ENCODE measurements around the gene FAM72C.
A peak's percentile ranks its signal among the peaks of the same experiment; 100 is the strongest.
"Not testable (repeated sequence)": the region's sequence is repeated elsewhere in the genome, so short reads cannot be mapped to it uniquely, and the experiment has no call there.

Gene FAM72C

DNA sequence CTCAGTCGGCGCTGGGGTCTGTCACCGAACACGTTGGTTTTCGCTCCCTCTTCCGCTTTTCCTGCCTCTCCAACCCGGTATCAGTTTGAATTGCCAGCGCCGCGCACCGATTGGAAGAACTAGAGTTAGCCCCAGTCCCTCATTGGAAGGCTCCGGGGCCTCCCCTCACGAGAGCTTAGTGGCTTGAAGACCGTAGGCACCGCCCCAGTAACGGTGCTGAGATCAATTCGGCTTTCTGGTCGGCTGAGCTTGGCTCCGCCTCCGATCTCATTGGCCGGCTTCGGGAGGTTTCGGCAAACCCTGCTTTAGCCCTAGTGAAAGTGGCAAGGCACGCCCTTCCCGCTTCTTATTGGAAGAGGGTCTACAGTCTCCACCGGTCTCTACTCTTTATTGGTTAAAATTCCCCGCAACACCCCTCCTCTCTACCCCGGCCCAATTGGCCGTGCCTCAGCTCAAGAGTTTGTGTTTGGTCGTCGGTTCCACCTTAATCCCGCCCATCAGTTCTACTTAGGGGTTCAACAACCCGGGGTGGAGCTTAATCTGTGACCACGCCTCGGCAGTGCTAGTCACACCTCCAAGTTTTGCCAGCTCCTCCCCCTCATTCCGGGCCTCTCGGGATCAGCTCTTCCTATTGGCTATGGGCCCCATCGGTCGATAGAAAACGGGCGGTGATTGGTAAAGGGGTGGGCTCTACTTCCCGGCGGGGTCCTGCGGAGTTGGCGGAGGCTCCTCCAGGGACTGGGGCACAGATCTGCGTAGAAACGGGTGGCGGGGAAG lies at the start of gene FAM72C:
Gene FAM72C, minus strand, starts transcription at position 63 of the 777 bp plus-strand sequence. CDS start 845 bp downstream, outside the sequence.
- not testable (repeated sequence) for DNase-seq

DNA sequence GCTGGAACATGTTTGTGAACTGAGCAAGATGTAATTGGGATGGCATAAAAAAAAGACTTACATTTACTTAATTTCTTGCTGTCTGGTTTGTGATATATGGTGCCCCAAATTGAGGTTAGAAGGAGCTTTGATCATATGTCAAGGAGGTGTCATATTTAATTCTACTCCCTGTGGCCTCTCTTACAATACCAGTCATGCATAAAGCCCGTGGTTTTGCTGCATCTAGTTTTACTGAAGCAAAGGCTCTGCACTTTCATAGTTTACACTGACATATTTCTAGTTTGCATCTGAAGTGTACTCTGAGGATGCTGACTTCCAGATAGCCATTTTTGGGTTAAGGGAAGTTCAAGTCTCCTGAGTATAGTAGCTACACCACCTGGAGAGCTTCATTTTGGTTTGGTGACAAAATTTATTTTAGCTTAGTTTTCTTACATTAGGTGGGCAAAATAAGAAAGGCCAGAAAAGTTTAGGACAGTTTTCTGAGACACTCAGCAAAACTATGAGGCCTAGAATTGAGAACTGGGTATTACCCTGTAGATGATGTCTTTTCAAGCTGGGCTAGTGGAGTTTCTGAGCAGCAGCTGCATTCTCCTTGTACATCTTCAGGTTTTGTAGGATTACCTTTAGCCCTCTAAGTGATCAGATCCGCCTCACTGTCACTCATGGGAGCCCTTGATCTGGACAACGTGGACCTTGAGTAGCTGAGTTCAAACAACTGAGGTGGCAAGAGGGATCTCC lies 48.4 kb upstream of the FAM72C start:
- not testable (repeated sequence) for DNase-seq

DNA sequence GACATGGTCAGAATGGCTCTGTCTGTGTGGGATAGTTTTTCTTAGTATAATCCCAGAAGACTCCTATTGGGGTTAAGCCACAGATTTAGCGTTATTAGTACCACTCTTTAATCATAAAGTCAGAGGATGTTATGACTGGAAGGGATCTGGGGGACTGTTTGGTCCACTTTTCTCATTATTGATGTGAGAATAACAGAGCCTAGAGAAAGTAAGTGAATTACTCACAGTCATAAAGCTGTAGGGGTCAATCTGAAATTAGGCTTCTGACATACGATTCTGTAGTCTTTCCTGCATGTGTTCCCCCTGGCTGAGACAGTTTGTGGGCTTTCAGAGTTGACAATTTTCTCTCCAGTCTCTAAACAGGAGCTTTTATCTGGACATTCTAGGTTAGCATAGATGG lies 47.3 kb upstream of the FAM72C start:
- DNase-seq: not testable (repeated sequence)

DNA sequence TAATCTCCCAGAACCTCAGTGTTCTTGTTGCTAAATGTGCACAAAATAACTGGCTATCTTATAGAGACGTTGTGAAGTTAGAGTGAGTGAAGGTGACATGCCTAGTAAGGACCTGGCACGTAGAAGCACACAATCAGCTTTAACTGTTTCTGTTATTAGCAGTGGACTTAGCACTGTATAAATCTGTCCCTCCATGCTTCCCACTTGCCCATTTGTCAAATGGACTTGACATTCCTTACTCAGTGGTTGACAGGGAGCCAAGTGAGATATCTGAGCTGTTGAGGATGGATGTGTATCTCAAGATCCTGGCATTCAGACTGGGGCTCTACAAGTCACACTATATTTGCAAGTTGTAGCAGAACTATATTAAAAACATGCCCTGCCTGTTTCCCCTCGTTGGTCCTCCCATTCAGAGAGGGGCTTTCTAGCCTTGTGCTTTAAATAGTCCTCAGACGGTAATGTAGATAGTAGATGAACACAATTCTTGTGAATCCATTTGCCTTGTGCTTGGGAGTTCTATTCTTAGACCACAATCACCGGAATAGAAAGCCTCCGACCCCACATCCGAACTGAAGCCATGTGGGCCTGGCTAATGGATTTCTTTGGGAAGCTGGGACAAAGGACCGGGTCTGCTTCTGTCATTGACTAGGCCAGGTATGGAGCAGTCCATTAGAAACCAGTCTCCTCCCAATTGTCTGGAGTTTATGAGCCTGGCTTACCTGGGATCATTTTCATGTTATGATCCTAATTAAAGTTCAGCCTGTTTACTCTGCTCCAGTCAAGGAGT lies 43.6 kb upstream of the FAM72C start:
- not testable (repeated sequence) for DNase-seq

DNA sequence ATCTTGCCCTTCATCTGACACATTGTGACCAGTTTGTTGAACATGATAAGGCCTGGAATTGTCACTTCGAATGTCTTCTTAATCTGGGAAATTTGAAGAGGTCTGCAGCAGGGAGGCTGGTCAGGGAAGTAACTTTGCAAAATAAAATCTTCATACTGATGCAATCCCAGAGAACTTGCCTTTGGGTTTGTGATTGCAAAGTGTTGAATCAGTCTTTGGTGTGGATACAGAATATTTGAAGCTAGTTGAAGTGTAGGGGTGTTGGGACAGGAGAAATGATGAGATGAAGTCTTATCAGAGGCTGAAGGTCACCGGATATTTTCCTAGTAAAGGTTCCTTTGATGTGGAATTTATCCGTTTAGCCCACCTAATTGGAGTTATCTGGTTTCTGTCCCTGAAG lies 42.7 kb upstream of the FAM72C start:
- not testable (repeated sequence) for DNase-seq

DNA sequence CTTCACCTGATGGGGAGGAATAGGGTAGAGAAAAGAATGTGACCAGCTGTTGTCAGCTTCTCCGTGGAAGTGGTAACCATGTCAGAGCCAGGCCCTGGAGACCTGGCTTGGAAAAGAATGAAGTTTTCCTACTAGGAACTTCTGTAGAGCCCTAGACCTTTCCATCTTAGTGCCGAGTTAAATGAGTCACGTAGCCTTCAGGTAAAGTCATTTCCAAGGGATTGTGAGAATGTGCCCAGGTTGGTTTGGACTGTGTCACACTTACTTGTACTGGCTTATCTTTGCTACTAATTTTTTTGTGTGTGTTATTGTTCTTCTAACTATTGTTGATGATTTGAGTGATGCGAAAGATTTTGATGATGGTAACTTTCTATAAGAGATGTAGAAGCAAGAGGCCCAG lies 42.3 kb upstream of the FAM72C start:
- DNase-seq: not testable (repeated sequence)

DNA sequence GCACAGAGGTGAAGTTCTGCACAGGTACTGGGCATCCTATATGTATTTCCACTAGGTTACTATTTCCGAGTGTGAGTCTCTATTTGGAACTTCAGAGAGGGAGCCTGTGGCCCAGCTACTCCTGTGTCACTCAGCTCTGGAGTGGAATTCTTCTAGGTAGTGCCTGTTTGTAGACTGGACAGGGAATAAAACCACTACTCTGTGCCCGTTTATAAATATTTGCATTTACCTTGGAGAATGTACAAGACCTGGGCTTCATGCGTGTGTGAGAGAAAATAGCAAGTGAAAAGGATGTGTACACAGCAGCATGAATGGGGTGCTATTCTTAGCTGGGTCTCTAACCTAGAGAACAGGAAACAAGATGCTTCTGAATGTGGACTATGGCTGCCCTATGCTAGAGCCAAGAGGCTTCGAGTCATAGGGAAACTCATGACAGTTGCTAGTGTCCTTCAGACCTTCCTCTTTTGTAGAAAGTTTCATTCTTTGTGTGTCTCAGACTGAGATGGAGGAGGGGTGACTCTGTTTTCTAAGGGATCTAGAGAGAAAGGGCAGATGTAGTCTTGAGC lies 40.5 kb upstream of the FAM72C start:
- not testable (repeated sequence) for DNase-seq

DNA sequence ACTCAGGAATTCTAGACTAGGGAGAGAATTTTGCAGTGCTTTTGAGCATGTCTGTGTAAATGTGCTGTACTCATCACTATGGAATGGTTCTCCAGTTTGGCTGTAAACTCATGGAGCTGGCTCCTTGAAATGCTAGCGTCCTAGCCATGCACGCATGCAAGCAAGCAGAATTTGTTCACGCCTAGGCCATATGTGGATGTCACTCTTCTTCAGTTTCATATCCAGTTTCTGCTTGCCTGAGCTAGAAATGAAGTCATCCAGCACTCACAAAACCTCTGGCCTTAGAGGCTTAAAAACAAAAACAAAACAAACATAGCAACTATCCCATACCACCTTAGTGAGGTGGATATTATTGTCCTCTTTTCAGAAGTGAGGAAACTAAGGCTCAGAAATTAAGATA lies 37.6 kb upstream of the FAM72C start:
- DNase-seq: not testable (repeated sequence)

DNA sequence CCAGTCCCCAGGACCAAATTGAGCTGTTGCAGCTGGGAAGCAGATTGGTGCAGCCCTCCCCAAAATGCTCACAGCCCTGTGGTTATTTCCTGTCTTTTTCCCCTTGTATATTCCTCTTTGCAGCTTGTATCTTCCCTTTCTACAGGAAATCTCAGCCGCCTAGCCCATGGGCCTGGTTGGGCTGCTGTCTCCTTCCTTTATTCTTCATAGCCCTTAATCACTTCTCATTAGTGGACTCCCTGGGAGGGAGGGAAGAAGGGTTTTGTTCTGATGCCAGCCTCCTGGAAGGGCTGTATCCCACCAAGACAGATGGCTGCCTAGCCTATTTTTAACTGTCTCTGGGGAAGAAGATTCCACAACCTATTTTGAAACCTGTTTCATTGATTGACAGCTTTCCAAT lies 32.5 kb upstream of the FAM72C start:
- not testable (repeated sequence) for DNase-seq

DNA sequence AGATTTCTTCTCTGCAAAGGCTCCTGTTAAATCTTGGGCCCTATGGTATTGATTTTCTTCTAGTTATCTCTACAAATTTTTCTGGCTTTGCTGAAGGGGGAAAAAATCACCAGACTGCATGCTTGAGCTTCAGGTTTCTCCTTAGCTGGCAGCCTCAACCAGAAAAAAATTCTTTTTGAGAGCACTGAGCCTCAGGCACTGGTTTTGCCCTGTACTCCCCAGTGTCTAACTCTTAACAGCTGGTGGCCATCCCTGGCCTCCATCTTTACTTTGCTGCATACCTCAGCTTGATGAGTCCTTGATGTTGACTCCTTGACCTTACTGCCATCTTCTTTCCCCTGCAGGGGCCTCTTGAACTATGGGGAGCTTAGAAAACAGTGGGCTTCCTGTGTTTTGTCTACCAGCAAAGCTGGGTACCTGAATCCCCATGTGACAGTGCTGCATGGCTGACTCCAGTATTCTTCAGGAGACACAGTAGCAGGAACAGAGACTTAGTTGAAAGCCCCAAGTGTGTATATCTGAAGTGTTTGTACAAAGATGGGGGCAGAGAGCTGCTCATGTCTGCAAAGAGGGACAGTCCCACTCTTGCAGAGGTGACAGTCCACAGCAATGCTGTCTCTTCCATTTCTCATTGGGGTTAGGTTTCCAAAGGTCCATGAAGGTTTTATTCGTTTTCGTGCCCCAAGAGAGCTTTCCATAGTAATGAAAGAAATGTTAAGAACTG lies 31.7 kb upstream of the FAM72C start:
- not testable (repeated sequence) for DNase-seq

DNA sequence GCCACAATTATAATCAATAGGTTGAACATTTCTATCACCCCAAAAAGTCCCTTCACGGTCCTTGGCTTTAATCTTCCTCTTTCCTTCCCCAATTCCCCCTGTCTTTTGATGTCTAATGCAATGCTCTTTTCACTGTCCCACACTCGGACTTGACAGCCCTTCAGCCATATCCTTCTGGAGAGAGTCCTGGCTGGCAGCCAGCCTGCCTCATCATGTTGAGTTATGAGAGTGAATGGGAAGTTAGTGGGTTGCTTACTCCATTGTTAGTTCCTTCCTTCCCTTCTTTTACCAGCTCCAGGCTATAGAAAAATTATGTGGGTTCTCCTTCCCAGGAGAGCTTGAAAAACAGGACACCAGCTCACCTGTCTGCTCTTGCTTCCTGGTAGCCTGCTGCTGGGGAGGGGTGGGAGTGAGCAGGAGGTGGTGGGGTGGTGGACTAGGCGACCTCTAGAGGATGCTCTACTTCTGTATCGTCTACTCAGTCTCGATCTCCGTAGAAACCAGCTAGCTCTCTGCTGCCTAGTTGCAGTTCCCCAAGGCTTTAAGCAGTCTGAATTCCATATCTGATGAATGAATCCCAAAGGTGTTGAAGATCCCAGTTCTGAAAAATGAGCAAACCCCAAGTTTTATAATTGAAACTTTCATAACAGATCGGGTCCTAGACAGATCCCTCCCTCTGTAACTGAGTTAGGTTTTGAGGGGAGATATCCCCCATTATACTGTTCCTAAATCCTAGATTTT lies 30.5 kb upstream of the FAM72C start:
- DNase-seq: peak in 1 of 3 donors; percentile 17

DNA sequence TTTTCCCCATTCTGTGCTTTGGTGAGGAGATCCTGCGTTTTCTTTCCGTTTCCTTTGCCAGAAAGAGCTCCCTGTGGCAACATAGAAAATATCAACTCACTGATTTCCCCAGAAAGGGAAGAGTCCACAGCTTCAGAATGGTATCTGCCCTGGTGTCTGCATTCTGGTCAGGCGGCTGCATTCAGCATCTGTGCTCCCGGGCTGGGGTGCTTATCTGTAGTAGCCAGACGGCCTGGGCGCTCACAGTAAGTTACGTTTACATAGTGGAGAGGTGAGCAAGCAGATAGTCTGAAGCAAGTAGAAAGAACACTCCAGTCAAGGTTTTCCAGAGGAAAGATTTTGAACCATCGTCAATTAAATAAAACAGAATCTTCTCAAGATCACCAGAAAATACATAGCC lies 29.3 kb upstream of the FAM72C start:
- not testable (repeated sequence) for DNase-seq

DNA sequence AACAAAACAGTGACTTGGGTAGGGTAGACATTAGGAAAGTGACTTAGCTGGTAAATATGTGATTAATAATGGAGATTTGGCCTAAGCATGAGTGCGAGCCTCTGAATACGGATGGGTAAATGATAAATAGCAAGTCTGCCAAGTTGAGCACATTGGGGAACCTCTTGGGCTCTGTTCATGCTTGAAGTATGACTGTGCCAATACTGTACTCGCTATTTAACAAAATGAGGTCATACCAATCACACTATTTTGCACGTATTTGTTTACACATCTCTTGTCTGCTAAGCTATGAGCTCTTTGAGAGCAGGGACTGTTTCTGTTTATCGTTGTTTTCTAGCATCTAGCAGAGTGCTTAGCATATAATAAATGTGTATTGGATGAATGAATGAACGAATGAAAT lies 24.2 kb upstream of the FAM72C start:
- DNase-seq: not testable (repeated sequence)

DNA sequence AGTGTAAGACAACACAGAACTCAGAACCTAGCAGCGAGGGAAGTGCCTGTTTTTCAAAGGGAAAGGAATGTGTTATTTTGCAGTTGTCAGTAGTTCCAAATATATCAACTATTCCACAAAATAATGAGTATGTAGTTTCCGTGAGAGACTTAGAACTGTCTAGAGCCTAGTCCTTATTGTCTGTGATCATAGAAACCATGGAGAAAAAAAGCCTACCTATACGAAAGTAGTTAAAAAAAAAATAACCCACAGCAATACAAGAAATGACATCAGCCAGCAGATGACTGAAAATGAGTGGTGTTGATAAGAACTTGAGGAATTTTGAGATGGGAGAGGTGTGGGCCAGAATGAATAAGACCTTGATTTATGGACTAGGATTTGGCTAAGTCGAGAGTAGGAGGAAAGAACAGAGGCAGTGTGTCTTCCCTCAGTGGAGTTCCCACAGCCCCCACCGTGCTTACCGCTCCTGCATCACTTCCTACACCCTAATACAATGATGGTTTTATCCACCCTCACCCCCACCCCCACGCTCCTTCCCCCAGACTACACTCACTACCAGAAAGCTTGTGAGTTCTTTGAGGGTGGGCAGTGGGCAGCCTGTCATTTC lies 21.6 kb upstream of the FAM72C start:
- DNase-seq: not testable (repeated sequence)

DNA sequence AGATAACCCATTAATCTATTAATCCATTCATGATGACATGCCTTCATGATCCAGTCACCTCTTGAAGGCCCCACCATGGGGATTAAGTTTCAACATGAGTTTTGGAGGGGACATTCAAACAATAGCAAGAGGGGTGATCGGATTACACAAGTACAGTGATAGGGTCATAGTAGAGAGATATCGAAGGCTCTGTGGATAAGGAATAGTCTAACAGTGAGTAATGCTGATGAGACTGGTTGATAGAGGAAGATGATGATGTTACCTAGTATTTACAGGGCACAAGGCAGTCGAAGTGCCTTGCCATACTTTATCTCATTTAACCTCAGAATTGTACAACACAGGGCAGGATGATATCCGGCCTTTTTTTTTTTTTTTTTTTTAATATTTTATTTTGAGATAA lies 18.9 kb upstream of the FAM72C start:
- DNase-seq: not testable (repeated sequence)

DNA sequence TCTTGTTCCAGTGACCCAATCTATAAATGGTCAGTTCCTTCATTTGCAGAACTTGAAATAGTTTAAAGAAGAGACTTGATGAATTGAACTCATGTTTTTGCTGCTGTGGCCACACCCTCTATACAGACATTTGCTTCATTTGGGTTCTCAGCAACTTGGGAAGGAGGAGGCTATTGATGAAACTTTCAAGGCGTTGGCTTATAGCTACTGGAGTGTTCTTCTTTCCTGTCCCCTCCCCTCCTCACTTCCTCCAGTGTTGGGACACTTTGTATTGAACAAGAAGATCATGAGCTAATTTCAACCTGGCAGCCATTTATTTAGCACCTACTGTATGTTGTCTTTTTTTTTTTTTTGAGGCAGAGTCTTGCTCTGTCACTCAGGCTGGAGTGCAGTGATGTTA lies 17.9 kb upstream of the FAM72C start:
- not testable (repeated sequence) for DNase-seq

DNA sequence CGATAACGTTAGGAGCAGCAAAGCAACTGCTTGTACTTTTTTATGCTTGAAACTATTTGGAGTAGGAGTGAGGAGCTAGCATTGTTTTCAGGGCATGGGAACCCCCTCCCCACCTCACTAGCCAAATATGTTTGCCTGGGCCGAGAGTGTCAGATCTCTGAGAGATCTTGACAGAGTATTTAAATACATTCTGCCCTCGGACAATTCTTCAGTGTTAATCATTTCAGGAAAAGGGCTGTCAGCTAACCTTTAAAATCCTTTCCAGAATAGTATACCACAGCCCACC lies 17.6 kb upstream of the FAM72C start:
- DNase-seq: not testable (repeated sequence)

DNA sequence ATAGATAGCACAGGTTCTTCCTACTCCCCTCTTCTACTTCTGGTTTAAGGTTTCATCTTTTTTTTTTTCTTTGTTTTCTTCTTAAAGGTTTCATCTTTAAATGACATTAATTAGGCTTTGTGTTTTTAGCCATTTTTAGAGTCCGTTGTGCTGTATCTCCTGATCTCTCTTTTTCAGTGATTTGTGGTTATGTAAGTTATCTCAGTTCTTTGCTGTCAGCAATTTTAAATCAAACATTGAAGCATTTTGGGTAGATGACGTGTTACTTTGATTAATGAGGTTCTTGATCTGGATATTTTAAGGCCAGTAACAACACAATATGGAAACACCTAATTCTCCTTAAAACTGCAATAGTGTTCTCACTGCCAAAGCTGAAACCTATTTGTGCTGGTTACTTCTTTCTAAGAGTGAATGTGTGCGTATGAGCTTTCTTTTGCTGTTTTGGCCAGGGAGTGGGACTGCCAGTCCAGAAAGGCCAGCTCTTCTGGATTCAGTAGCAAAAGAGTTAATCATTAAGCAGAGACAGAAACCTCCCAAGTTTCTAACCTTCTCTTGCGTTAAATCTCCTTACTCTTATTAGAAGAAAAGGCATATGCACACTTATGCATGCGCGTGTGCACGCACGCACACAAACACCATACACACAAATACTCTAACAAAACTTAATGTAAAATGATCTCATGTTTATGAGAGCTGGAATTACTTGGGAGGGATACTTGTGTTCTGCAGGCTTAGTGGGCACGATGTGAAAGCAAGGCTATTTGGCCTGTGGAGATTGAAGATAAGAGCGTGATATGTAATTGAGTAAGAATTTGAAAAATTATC lies 17.0 kb upstream of the FAM72C start:
- not testable (repeated sequence) for DNase-seq

DNA sequence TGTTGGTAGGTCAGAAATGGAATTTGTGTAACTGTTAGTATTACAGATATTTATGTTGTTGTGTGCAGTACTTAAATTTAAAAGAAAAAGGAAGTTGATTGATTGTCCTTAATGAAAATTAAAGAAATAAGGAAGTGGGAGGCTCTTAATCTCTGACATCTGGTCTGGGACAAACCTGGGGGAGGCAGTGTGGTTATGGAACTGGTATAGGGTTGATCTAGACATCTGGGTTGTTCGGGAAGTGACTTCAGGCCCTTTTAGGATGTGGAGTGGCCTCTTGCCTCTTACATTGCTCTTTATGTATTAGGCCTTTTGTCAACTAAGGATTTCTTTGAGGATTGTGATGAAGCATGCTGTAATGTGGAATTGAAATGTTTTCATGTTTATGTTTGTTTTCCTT lies 16.1 kb upstream of the FAM72C start:
- DNase-seq: not testable (repeated sequence)
